ENCODE data around the gene MRPL34. TPM values are rescaled to one million over a fixed set of nuclear protein-coding genes. Genes with fewer than 3 reads are reported as not detected.
A peak's percentile ranks its signal among the peaks of the same experiment; 100 is the strongest.

MRPL34 gene
- total and polyA plus RNA-seq, 9 of the 15 experiments (the other 6 are each of a cell fraction or from before 2014, with no cell fraction given), result 11.5 to 256 (median 72.5) TPM

- TF ChIP-seq TFAP4 (CRISPR knock-in tag; IDR thresholded peaks at IDR 0.05; ENCODE audit: borderline replicate concordance), result no peak
- no peak for TF ChIP-seq ZNF12 (CRISPR knock-in tag; IDR thresholded peaks at IDR 0.05)
- no peak for TF ChIP-seq RAD21 (CRISPR knock-in tag; conservative IDR thresholded peaks at IDR 0.05 in 1 of 2, IDR thresholded peaks at IDR 0.05 in 1 of 2)
- no peak for TF ChIP-seq ZNF274 (IDR thresholded peaks at IDR 0.05; ENCODE audit: borderline replicate concordance, low read depth, low read length)
- no peak for TF ChIP-seq TEAD4 (IDR thresholded peaks at IDR 0.05; ENCODE audit: low read length)
- TF ChIP-seq TEAD4 (CRISPR knock-in tag; IDR thresholded peaks at IDR 0.05; ENCODE audit: borderline replicate concordance), result no peak
- TF ChIP-seq CXXC5 (CRISPR knock-in tag; IDR thresholded peaks at IDR 0.05), result no peak
- TF ChIP-seq CBFB (CRISPR knock-in tag; IDR thresholded peaks at IDR 0.05), result no peak
- TF ChIP-seq ZNF23 (CRISPR knock-in tag; IDR thresholded peaks at IDR 0.05), result no peak
- TF ChIP-seq EZH2 (IDR thresholded peaks at IDR 0.05; ENCODE audit: borderline replicate concordance, low read depth, low read length), result no peak
- no peak for TF ChIP-seq ZBTB8A (IDR thresholded peaks at IDR 0.05; ENCODE audit: partially characterized antibody)
- TF ChIP-seq, protein P1, sequence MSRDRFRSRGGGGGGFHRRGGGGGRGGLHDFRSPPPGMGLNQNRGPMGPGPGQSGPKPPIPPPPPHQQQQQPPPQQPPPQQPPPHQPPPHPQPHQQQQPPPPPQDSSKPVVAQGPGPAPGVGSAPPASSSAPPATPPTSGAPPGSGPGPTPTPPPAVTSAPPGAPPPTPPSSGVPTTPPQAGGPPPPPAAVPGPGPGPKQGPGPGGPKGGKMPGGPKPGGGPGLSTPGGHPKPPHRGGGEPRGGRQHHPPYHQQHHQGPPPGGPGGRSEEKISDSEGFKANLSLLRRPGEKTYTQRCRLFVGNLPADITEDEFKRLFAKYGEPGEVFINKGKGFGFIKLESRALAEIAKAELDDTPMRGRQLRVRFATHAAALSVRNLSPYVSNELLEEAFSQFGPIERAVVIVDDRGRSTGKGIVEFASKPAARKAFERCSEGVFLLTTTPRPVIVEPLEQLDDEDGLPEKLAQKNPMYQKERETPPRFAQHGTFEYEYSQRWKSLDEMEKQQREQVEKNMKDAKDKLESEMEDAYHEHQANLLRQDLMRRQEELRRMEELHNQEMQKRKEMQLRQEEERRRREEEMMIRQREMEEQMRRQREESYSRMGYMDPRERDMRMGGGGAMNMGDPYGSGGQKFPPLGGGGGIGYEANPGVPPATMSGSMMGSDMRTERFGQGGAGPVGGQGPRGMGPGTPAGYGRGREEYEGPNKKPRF (IDR thresholded peaks at IDR 0.05; ENCODE audit: low read depth, low read length), result no peak
- no peak for TF ChIP-seq ZNF780A (CRISPR knock-in tag; IDR thresholded peaks at IDR 0.05)
- no peak for TF ChIP-seq ZNF785 (CRISPR knock-in tag; IDR thresholded peaks at IDR 0.05)
- TF ChIP-seq MTA1 (IDR thresholded peaks at IDR 0.05; ENCODE audit: borderline replicate concordance), result peak; percentile 80; the same call in 1 of the 2 replicates
- TF ChIP-seq SIN3A (IDR thresholded peaks at IDR 0.05; ENCODE audit: borderline replicate concordance in 2 of 2, control insufficient read depth in 1 of 2, low read depth in 2 of 2, low read length in 2 of 2), result peak in 1 of 2 experiments; percentile 29; a peak in 1 of 4 replicates
- TF ChIP-seq BRD9 (IDR thresholded peaks at IDR 0.05; ENCODE audit: low read depth, partially characterized antibody), result no peak
- TF ChIP-seq NFXL1 (CRISPR knock-in tag; IDR thresholded peaks at IDR 0.05), result no peak
- TF ChIP-seq ATF1 (CRISPR knock-in tag; IDR thresholded peaks at IDR 0.05), result no peak; the same call in 1 of the 2 replicates
- peak; percentile 44; the same call in 1 of the 2 replicates for TF ChIP-seq ATF1 (tag; IDR thresholded peaks at IDR 0.05)
- no peak for TF ChIP-seq XRCC5 (IDR thresholded peaks at IDR 0.05; ENCODE audit: low read depth, low read length)
- TF ChIP-seq ZNF175 (CRISPR knock-in tag; IDR thresholded peaks at IDR 0.05; ENCODE audit: low read depth), result no peak
Observed at GRCh38 chr19:17309965-17310461, 4.3 kb downstream of the MRPL34 start (continued).

All from K562 (cell line).